Measurements from ENCODE around the gene DQX1.
"Not testable (repeated sequence)": the region's sequence is repeated elsewhere in the genome, so short reads cannot be mapped to it uniquely, and the experiment has no call there.

Gene DQX1, protein sequence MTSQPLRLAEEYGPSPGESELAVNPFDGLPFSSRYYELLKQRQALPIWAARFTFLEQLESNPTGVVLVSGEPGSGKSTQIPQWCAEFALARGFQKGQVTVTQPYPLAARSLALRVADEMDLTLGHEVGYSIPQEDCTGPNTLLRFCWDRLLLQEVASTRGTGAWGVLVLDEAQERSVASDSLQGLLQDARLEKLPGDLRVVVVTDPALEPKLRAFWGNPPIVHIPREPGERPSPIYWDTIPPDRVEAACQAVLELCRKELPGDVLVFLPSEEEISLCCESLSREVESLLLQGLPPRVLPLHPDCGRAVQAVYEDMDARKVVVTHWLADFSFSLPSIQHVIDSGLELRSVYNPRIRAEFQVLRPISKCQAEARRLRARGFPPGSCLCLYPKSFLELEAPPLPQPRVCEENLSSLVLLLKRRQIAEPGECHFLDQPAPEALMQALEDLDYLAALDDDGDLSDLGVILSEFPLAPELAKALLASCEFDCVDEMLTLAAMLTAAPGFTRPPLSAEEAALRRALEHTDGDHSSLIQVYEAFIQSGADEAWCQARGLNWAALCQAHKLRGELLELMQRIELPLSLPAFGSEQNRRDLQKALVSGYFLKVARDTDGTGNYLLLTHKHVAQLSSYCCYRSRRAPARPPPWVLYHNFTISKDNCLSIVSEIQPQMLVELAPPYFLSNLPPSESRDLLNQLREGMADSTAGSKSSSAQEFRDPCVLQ

DNA sequence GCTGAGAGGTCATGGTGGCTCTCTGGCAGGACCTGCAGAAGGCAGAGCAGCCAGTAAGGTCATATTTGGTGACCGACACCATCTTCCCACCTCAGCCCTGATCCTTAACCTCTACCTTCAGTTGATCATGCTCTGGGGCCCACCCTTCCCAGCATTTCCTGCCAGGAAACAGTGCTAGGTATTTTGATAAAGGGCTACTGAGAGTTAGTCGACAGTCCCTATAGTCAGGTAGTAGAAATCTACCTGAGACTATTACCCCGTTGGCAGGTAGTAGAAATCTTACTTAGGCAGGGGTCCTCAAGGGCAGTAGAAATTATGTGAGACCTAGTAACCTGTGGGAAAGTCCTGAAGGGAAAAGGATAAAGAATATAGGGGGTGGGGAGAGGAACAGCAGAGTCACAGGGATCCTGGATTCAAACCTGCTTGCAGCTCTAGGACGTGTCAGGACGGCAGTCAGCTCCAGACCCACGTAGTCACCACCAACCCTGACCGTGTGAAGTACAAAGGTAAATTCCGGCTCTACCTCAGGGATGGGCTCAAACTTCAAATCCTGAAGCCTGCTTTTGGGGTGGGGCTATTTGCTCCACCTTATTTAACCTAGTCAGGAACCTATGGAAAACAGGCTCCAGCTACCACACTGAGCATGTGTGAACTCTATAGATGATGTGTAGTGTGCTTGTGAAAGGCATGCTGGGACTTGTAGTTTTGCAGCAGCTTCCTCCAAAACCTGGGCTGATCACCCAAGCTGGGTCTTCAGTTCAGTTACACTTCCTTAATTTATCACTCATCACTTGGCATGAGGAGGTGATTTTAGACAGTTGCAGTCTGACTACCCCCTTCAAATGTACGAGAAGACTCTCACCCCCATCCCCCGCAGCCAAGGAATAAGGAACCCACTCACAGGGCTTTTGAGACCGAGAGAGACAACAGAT, at the start of gene DQX1:
TSS of gene DQX1 (minus strand) at position 515 of the 932 bp plus-strand sequence. CDS start at position 13, 502 bp downstream.
- peak in 1 of 2 experiments; percentile 50 for DNase-seq

DNA sequence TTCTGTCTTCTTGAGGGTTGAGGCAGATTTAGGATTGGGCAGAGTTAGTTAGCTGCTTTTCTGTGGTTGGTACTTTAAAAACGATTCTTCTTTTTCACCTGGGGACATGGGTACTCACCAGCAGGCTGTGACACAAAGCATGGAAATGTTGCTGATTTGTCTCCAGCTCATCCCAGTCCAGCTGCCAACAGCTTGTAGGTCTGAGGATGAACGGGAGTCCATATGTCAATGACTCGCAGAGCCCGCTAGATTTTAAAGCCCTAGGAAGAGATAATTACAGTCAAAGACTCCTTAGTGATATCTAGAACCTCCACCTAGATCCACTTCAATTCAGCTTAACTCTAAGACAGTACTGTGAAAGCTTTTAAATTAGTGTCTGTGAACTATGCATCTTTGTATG, 49.3 kb upstream of the DQX1 start:
- no peak for DNase-seq

DNA sequence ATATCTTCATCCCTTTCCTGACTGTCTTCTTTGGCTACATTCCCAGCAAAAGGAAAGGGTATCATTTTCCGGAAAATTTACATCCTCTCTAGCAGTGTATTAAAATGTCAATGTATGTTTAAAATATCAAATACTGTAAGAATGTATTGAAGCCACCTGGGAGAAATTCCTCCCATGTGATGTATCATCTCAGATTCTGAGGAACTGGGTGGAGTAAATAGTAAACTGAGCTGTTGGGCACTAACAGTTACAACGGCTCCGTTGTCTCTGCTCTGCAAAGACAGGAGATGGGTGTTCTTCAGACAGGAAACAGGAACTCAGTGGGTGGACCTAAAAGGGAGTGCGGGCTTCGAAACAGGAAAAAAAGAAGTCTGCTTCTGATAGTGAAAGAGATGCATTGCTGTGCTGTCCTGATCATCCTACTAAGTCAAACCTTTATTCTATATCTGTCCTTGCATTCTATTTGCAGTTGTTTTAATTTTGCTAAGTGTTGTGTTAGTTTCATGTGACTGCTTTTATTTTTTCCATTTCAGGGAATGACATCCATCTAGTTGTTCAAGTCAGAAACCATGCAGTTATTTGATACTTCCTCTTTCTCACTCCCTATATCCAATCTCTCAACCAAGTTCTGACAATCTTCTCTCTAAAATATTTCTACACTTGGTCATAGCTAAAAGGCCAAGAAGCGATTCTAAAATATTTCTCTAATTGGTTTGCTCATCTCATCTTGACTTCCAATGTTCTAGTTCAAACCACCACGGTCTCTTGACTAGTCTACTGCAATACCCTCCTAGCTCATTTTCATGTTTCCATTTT, 47.9 kb upstream of the DQX1 start:
- peak in 1 of 2 experiments; percentile 64 for DNase-seq

DNA sequence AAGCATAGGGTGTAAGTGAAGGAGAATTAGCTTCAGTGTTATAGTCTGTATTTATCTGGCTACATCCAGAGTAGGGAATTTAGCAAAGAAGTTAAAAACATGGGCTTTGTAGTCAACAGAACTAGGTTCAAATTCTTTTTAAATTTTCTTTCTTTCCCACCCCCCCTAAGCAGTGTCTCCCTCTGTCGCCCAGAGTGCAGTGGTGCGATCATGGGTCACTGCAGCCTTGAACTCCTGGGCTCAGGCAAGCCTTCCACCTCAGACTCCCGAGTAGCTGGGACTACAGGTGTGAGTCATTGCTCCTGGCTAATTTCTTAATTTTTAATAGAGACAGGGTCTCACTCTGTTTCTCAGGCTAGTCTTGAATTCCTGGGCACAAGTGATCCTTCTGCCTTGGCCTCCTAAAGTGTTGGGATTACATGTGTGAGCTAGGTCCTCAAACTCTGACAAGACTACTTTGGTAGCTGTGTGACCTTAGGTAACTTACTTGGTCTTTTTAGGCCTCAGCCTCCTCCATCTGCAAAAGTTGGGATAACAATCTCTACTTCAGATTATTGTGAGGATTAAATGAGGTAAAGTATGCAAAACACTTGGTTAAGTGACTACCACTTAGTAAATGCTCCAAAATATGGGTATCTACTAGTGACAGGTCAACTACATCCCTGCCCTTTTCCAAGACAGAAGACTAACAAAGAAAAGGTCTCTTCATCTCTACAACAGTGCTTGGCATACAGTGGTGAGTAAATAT, 46.3 kb upstream of the DQX1 start:
- no peak for DNase-seq

DNA sequence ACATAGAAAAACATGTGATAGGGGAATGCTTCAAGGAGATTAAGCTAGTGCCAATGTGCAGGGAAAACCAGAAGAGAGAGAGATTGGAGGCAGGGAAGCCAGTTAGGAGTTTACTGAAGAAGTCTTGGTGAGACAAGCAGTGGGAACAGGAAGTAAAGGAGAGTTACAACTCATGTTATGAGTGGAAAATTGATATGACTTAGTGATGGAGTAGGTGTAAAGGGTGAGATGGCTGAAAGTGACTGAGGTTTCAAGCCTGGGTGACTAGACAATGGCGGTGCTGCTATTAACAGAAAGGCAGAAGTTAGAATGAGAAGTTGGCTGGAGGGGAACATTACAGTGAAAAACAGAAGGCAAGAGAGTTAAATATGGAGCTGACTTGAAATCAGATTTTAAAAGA, 45.0 kb upstream of the DQX1 start:
- DNase-seq, result no peak

DNA sequence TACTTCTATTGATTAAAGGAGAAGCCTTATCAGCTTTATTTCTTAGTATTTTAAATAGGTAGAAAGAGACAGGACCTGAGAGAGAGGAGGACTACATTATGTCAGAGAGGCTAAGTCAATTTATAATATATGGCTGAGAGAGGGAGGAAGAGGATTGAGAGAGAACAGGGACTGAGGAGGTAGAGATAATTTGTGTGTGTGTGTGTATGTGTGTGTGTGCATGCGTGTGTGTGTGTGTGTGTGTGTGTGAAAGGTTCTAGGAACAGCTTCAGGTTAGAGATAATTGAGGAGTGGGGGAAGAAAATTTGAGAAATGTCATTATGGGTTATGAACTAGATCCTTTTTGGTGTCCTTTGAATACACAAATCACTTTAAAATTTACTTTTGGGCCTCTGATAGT, 43.7 kb upstream of the DQX1 start:
- no peak for DNase-seq

DNA sequence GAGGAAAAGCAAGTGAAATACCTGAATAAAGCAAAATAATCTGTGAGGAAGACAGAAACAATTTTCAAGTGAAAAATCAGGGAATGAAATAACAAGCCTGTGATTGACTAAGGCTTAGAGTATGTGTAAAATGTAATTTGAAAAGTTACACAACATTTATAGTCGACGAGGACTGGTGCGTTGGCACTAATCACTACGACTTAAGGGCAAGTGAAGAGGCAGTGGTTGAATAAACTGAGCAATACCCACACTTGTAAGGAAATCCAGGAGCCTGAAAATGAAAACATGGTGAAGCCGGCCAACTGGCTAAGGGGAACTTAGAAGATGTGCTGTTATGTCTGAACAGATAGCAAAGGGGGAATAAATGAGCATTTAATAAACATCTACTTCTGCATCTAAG, 41.9 kb upstream of the DQX1 start:
- no peak for DNase-seq

DNA sequence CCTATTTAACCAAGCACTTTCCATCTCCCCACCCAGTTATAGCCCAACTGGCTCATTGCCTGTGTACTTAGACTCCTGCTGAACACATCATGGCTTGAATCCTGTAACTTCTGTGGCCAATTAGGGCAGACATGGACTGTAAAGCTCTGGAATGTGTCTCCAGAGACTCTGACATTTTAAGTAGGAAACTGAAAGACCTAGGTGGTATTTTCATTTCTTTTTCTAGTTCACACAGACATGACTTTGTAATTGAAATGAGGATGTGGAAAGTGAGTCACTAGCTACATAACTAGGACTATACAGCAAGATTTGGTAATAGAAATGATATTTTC, 40.7 kb upstream of the DQX1 start:
- DNase-seq, result no peak

DNA sequence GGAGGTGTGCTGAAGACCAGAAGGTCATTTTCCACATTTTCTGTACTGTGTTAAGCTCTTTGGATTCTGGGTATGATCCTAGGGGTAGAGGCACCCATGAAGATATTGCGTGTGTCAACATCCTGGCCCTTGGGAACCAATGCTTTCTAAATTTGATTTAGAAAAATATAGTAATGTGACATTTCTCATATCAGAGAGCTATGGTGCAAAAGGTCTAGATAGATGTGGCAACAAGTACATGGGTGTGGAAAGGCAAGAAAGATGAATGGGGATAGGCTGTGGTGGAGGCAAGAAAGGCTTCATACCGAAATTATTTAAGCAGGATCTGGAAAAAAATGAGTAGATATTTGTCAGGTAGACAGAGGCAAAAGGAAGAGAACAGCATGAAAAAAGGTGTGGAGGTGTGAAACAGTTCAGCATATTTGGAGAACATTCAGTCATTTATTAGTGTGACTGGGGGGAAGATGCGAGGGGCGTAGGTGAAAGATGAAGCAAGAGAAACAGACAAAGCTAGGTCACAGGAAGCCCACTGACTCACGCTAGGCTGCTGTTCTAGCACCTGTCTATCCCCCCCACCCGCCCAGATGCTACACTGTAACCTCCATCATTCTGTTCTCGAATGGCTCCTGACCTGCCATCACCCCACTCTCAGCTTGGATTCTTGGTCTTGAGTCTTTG, 40.2 kb upstream of the DQX1 start:
- DNase-seq, result no peak

DNA sequence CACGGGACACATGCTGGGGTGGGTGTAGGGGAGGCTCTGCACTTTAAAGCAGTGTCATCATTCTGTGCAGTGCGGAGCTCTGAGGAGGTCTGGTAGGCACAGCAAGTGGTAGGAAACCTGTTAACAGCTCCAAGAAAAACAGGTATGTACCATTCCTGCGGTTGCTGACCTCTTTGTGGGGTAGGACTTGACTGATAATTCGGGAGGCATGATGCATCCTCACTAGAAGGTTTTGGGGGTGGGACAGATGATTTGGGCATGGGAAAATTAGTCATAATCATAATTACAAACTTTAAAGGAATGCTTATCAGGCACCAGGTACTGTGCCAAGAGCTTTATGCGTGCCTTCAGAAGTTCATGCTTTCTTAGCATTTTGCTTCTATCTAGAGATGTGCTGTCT, 38.2 kb upstream of the DQX1 start:
- DNase-seq, result no peak

DNA sequence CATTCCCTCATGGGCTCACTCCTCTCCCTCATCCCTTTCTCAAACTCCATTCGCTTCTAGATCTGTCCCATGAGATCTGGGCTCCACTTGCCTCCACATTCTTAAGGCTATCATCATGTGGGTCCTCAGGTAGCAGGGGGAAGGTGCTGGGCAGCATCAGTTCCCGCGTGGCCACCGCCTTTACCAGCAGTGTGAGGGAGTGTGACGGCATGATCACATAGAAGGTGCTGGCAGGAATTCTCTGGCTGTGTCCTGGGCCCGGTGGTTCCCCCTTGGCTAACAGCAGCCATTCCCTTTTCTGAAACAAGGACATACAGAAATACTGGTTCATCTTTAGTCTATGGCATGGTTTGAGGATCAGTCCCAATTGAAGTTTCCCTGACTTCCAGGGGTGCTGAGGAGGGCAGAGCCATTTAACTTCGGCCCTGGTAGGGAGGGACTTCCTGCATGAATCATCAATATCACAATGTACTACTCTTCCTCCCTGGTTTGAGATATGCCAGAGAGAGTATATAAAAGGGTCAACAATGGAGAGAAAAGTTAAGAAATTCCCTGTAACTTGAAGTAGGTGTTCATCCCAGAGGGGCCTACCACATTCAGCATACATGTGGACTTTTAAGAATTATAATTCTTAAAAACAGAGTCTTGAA, 36.2 kb upstream of the DQX1 start:
- no peak for DNase-seq

DNA sequence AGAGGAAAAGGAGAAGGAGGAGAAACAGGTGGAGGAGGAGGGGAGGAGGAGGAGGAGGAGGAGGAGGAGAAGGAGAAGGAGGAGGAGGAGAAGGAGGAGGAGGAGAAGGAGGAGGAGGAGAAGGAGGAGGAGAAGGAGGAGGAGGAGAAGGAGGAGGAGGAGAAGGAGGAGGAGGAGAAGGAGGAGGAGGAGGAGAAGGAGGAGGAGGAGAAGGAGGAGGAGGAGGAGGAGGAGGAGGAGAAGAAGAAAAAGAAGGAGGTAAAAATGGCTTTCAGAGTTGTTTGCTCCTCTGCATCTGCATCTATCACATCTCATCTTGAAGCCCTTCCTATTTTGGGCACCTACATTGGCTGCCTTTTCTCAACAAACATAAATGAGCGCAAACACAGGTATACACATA, 35.0 kb upstream of the DQX1 start:
- not testable (repeated sequence) for DNase-seq

DNA sequence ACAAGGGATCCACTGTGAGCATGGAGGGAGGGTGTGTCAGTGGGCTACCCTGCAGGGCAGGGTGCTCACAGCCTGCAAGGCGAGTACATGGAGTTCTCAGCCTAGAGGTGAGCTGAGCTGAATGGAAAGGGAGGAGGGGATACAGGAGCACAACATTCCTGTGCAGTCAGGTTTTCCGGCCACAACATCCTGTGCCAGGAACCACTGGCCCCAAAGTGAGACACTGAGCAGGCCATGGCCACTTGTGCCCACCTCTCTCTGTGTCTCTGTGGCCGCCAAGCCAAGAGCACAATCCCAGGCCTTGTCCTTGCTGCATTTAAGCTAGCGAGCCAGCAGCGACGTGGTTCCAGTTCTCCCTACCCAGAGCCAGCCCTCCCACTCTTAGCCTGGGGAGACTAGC, 34.6 kb upstream of the DQX1 start:
- DNase-seq, result no peak

DNA sequence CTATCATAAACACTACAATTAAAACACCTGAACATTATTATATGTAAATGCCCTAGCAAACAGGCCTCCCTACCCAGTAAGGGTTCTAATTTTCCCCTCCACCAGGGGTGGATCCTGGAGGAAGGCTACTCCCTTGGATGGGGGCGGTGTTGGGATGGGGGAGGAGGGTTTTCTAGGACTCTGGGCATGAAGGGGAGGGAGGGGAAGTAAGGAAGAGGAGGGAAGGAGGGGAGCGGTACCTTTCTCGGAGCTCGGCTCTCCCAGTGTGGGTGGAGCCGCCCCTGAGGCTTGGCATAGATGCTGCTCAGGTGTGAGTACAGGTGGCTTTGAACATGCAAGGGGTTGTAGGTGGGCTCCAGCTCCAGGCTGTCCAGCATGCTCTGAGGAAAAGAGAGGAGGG, 33.9 kb upstream of the DQX1 start:
- no peak for DNase-seq

DNA sequence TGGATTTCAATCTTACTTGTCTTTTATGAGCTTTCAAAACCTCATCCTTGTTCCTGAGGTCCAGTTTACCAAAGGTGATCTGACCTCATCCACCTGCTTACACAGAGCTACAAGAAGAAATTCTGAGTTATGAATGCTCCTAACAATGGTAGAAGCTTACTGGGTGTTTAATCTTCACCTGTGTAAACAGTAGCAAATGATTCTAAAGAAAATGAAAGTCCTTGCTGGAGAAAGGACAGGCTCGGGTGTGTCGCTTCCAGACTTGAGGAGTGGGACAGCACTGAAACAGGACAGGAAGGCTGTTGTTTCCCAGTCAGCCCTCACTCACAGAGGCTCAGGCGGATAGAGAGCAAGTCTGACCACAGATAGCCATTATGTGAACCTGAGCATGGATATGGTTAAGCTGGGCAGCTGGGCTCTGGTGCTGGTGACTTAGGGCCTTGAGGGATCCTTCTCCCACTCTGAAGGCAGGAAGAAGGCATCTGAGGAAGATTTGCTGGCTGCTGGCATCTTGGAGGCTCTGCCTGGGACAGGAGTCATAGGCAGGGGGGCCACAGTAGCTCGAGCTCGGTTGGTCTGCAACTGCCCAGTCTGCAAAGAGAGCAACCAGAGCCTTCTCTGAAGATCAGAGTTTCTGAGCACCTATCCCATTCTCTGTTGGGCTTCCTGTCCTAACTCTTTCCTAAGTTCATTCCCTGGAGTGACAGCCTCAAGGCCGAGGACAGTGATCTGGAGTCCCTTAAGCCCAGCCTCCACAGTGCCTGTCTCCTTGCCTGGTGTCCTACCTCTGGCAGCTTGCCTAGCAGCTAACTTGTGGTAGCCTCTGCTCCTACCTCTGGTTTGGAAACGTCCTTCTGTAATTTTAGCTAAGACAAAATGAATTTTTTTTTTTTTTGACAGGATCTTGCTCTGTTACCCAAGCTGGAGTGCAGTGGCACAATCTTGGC, 32.5 kb upstream of the DQX1 start:
- no peak for DNase-seq

DNA sequence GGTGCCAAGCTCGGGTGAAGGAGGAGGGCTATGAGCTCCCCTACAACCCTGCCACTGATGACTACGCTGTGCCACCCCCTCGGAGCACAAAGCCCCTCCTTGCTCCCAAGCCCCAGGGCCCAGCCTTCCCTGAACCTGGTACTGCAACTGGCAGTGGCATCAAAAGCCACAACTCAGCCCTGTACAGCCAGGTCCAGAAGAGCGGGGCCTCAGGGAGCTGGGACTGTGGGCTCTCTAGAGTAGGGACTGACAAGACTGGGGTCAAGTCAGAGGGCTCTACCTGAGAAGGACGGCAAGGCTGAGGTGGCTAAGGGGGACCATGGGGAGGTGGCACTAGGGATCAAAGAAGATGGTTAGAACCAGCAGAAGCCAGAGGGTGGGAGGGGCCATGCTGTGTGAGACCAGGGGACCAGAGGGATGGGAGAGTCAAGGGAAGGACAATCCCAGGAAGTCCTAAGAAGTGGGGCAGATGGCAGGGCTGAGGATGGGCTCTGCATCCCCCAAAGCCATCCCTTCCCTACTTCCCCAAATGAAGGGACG, 30.9 kb upstream of the DQX1 start:
- no peak for DNase-seq

DNA sequence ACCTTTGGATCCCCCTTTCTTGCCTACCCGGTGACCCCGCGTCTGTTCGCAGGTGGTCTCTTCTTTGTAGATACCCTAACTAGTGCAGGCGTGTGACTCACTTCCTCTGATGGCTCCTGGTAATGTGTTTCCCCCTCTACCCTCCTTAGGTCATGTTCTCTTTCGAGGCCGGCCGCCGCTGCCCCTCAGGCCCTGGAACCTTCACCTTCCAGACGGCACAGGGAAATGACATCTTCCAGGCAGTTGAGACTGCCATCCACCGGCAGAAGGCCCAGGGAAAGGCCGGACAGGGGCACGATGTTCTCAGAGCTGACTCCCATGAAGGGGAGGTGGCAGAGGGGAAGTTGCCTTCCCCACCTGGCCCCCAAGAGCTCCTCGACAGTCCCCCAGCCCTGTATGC, 30.1 kb upstream of the DQX1 start:
- DNase-seq, result no peak

DNA sequence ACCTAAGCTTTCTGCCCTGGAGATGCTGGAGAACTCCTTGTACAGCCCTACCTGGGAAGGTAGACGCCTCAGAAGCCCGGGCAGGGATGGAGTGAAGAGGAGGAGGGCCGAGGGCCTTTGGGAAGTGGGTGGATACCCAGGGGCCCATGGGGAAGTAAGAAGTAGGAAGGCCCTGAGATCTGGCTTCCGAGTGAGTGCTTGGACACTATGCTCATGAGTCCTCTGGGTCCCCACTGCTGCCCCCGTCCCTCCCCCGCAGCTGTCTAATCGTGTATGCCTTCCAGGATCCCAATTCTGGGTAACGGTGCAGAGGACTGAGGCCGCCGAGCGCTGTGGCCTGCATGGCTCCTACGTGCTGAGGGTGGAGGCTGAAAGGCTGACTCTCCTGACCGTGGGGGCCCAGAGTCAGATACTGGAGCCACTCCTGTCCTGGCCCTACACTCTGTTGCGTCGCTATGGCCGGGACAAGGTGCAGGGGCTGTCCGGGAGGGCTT, 29.6 kb upstream of the DQX1 start:
- no peak for DNase-seq
